ENCODE measurements around the gene CIDEA.
A peak's percentile ranks its signal among the peaks of the same experiment; 100 is the strongest.
"Not testable (repeated sequence)": the region's sequence is repeated elsewhere in the genome, so short reads cannot be mapped to it uniquely, and the experiment has no call there.

CIDEA gene, protein sequence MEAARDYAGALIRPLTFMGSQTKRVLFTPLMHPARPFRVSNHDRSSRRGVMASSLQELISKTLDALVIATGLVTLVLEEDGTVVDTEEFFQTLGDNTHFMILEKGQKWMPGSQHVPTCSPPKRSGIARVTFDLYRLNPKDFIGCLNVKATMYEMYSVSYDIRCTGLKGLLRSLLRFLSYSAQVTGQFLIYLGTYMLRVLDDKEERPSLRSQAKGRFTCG

DNA sequence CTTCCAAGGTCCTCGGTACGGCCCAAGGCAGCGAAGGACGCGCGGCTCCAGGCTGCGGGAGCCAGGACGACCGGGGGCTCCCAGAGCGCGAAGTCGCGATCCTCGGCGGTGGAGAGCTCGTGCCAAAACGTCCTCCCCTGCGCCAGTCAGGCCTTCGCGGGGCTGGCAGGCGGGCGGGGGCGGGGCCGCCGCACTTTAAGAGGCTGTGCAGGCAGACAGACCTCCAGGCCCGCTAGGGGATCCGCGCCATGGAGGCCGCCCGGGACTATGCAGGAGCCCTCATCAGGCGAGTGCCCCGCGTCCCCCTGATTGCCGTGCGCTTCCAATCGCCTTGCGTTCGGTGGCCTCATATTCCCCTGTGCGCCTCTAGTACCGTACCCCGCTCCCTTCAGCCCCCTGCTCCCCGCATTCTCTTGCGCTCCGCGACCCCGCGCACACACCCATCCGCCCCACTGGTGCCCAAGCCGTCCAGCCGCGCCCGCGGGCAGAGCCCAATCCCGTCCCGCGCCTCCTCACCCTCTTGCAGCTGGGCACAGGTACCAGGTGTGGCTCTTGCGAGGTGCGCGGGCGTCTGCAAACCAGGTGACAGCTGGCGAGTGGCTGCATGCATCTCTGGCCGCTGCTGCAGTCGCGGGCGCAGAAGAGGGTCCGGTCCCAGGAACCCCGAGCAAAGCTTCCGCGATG lies at the start of gene CIDEA:
TSS of gene CIDEA (plus strand) at position 226 of the 684 bp plus-strand sequence. CDS start at position 249, 23 bp downstream.
- no peak for DNase-seq (ENCODE audit: low read depth in 3 of 3, low spot score in 1 of 3)

GRCh38 chr18:12208296-12209153 lies 45.6 kb upstream of the CIDEA start:
- DNase-seq (ENCODE audit: low read depth in 3 of 3, low spot score in 1 of 3), result not testable (repeated sequence)

DNA sequence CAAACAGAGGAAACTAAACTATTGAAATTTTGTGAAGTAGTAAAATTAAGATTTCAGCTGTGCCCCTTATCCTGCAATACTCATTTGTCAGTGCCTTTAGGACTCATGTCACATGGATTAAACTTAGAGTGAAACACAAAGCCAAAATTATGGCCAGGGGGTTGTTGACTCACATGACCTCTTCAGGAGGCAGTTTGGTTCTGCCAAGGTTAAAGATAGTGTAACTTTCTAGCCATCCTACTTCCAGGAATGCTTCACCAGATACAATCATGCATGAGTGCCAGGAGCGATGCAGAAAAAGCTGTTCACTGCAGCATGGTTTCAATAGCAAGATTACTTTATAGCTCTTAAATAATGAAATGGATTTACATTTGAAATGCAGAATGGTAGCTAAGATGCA lies 41.9 kb upstream of the CIDEA start:
- not testable (repeated sequence) for DNase-seq (ENCODE audit: low read depth in 3 of 3, low spot score in 1 of 3)

DNA sequence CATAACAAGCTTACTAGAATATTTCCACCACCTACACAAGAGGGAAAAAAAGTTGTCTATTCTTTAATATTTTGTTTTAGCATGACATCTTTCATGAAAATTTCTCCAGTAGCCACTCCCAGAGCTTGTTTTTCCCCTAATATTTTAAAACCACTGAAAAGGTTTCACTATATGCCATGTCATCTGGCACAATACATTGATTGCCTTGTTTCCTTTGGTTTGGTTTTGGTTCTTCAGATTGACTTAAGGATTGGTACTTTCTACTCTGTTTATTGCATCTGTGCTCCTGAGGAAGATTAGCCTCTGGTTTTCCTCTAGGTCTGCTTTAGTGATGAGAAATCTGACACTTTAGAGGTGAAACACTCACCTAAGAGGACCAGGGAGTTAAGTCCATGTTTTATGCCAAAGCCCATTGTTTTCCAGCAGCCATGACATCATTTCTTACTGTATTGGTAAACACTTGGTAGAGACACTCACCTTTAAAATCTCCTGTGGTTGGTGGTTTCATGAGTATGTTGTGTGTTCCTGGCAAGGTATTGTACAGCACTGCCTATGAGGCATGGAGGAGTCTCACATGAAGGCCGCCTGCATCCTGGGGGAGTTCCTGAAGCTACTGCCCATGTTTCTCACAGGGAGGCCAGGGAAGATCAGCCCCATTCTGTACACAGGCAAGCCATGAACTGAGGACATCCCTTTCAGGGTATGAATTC lies 39.7 kb upstream of the CIDEA start:
- DNase-seq (ENCODE audit: low read depth in 3 of 3, low spot score in 1 of 3), result not testable (repeated sequence)

- DNase-seq (ENCODE audit: low read depth in 3 of 3, low spot score in 1 of 3), result not testable (repeated sequence)
These were observed 37.7 kb upstream of the CIDEA start for GRCh38 chr18:12216471-12216870.

- not testable (repeated sequence) for DNase-seq (ENCODE audit: low read depth in 3 of 3, low spot score in 1 of 3)
These were observed 35.6 kb upstream of the CIDEA start for GRCh38 chr18:12218603-12219002.

GRCh38 chr18:12222041-12222440 lies 32.1 kb upstream of the CIDEA start:
- DNase-seq (ENCODE audit: low read depth in 3 of 3, low spot score in 1 of 3), result not testable (repeated sequence)

DNA sequence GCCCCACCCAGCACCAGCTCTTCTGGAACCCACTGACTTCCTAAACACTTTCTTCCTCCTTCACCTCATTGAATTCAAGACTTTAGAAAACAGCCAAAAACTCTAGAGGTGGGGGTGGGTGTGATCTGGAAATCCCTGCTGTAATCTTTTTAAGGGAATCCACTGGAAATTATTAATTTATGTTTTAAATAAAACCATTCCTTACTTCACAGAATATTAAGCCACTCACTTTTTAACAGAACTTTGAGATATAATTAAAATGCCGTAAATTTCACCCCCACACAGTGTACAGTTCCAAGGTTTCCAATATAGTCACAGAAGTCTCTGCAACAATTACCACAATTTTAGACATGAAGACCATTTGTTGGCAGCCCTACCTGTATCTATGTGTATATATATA lies 30.8 kb upstream of the CIDEA start:
- not testable (repeated sequence) for DNase-seq (ENCODE audit: low read depth in 3 of 3, low spot score in 1 of 3)

DNA sequence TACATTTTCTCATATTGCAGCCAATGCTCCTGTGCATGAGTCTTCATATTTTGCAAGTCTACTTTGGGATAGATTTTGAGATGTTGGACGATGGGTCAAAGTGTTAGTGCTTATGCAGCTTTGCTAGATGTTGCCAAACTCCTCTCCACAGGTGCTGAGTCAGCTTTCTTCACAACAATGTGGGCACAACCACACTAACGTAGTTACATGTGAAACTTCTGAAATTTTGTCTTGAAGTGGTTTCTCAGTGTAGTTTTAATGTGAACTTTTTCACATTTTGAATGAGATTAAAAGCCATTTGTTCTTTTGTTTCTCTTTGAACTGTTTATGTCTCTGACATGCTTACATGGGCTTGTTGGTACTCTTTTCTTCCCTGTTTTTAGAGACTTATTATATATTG lies 27.4 kb upstream of the CIDEA start:
- not testable (repeated sequence) for DNase-seq (ENCODE audit: low read depth in 3 of 3, low spot score in 1 of 3)

GRCh38 chr18:12227399-12228186 lies 26.6 kb upstream of the CIDEA start:
- DNase-seq (ENCODE audit: low read depth in 3 of 3, low spot score in 1 of 3), result not testable (repeated sequence)

GRCh38 chr18:12228308-12228707 lies 25.9 kb upstream of the CIDEA start:
- not testable (repeated sequence) for DNase-seq (ENCODE audit: low read depth in 3 of 3, low spot score in 1 of 3)

DNA sequence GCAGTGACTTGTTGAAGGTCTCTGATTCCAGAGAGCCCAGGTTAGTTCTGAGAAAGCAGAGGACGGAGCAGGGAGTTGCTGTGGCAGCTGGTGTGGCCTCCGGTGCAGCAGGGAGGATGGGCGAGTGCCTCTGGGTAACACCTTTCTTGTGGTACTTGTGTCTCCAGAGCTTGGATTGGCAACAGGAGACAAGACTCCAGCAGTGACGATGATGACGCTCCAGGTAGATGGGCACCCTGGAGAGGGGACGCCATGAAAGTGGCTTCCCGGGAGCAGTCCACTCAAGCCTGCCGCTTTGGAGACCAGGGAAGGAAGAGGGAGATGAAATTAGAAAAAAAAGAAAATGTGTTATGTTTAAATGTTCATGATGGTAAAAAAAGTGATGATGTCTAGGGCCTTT lies 23.6 kb upstream of the CIDEA start:
- not testable (repeated sequence) for DNase-seq (ENCODE audit: low read depth in 3 of 3, low spot score in 1 of 3)

- DNase-seq (ENCODE audit: low read depth in 3 of 3, low spot score in 1 of 3), result no peak
These were observed 22.9 kb upstream of the CIDEA start for GRCh38 chr18:12231040-12231882.

GRCh38 chr18:12231986-12232385 lies 22.2 kb upstream of the CIDEA start:
- no peak for DNase-seq (ENCODE audit: low read depth in 3 of 3, low spot score in 1 of 3)

GRCh38 chr18:12233378-12233777 lies 20.8 kb upstream of the CIDEA start:
- DNase-seq (ENCODE audit: low read depth in 3 of 3, low spot score in 1 of 3), result no peak

- no peak for DNase-seq (ENCODE audit: low read depth in 3 of 3, low spot score in 1 of 3)
These were observed 19.5 kb upstream of the CIDEA start for GRCh38 chr18:12234451-12235190.

DNA sequence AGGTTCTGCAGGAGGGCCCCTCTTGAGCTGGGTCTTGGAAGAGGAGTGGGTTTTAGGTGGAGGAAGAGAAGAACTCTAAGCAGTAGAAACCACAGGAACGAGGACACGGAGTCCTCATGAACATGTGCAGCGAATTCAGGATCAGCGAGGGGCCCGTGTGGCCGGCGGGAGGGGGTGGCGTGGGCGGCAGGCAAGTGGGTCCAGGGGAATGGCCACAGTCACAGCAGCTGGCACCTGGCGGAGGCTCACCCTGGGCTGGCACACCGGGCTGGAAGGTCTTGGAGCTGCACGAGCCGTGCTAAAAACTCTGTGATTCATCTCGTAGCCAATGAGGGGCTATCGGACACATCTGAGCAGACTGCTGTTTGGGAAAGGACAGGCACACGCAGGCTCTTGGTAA lies 18.0 kb upstream of the CIDEA start:
- no peak for DNase-seq (ENCODE audit: low read depth in 3 of 3, low spot score in 1 of 3)

GRCh38 chr18:12236934-12237832 lies 17.0 kb upstream of the CIDEA start:
- DNase-seq (ENCODE audit: low read depth in 3 of 3, low spot score in 1 of 3), result peak in 2 of 3 donors; percentile 6 to 62

All from stimulated activated CD4-positive, alpha-beta T cell treated with anti-CD3 and anti-CD28 coated beads, TNF-alpha, amount 100 ng/mL, for 1 hour (primary cell).